Suppressor macrophage (primary cell): ENCODE data around the gene PMEPA1.

Source experiments
- DNase-seq, 4 experiments: peaks; one replicate each; pipeline ENCODE4 v3.0.0-alpha.2; 2020 to 2022
- total RNA-seq, 17 experiments: gene quantifications; one replicate each; lab custom pipeline; 2026; ENCODE audit warnings: mixed read lengths in 6 of 17, inconsistent platforms in 3 of 17; lab: John Stamatoyannopoulos, UW

The PMEPA1 gene, protein sequence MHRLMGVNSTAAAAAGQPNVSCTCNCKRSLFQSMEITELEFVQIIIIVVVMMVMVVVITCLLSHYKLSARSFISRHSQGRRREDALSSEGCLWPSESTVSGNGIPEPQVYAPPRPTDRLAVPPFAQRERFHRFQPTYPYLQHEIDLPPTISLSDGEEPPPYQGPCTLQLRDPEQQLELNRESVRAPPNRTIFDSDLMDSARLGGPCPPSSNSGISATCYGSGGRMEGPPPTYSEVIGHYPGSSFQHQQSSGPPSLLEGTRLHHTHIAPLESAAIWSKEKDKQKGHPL
- total RNA-seq = 1.5 to 7.0 (median 2.6) reads per million in 17 experiments

- DNase-seq = peak; percentile 93 to 97 (median 94)
These were observed at the start of gene PMEPA1 for GRCh38 chr20:57709823-57710799. Gene PMEPA1 (minus strand): TSS chr20:57710015. CDS start chr20:57709582, 433 bp downstream.

DNA sequence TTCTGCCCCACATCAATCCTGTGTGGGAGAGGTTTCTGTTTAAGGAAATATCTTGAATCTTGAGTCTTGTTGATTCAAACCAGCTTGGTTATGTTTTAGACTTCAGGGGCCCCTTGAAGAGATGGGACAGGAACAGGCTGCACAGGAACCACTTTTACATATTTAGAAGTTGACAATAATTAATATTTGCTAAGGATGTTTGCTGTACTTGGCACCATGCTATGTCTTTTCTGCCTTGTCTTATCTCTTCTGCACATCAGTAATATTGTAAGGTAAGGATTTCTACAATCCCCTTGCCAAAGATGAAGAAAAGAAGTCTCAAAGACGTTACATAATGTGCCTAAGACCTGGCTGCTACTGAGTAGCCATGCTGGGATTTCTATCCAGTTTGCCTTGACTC is 48.0 kb upstream of the PMEPA1 start:
- no peak for DNase-seq

- DNase-seq = no peak
These were observed 47.1 kb upstream of the PMEPA1 start for GRCh38 chr20:57756921-57757320.

- no peak for DNase-seq
These were observed 46.4 kb upstream of the PMEPA1 start for GRCh38 chr20:57756213-57756612.

GRCh38 chr20:57755609-57756008 is 45.8 kb upstream of the PMEPA1 start:
- no peak for DNase-seq

DNA sequence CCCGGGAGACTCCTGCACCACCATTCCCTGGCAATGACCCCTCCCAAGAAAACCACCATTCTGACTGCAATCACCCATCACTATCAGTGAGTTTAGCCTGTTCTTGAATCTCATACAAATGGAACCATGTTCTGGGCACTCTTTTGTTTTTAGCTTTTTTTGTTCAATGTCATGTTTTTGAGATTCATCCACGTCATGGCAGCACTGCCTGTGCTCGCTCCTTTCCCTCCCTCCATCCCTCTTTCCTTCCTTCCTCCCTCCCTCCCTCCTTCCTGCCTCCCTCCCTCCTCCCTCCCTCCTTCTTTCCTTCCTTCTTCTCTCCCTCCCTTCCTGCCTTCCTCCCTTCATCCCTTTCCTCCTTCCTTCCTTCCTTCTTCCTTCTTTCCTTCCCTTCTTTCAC is 44.4 kb upstream of the PMEPA1 start:
- DNase-seq = no peak

GRCh38 chr20:57753332-57754164 is 43.7 kb upstream of the PMEPA1 start:
- no peak for DNase-seq

GRCh38 chr20:57751411-57751810 is 41.6 kb upstream of the PMEPA1 start:
- DNase-seq = no peak

- peak in 2 of 4 experiments; percentile 9 to 14 for DNase-seq
These were observed 40.1 kb upstream of the PMEPA1 start for GRCh38 chr20:57749869-57750268.

DNA sequence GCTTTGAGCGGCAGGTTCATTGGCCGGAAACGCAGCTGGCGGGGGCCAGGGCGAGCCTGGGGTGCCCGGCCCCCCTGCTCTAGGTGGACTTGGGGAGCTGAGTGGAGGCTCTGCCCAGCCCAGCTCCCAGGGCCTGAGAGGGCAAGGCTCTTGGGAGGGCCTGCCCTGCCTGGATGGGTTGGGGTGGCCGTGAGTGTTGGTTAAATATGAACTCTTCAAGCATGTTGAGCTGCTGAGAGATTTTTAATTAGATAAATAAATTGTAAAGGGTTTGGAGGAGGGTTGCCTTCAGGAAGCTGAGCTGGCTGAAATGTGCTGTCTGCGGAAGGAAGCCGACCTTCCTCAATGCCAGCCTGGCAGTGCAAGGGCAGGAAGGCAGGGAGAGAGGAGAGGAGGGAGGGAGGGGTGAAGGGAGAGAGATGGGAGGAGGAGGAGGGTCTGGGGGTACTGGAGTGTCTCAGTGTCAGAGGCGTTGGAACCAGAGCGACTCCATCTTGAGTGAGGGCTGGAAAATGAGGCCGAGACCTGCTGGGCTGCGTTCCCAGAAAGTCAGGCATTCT is 39.4 kb upstream of the PMEPA1 start:
- DNase-seq = peak; percentile 5 to 58 (median 39)

DNA sequence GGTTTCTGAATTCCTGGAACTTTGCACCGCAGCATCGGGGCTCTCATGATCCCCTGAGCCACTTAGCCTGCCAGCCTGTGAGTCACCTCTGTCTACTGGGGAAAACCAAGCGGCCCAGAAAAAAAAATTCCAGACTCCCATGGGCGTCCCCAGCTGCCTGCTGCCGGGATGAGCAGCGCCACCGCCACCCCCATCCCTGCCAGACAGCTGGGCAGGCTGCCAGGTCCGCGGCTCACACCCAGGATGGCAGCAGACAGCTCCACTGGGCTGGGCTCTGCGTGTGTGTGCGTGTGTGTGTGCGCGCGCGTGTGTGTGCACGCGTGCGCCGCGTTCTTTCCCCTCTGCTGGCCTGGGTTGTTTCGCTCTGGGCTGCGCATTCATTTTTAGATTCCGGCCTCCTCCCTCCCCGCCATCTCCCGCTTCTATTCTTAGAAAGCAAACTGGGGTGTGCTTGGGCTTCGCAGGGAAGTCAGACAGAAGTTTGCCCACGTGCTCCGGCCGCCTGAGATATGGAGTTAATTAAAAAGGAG is 38.9 kb upstream of the PMEPA1 start:
- DNase-seq = peak; percentile 82 to 91 (median 85)

GRCh38 chr20:57747861-57748481 is 38.2 kb upstream of the PMEPA1 start:
- peak in 1 of 4 experiments; percentile 5 for DNase-seq

GRCh38 chr20:57746832-57747404 is 37.1 kb upstream of the PMEPA1 start:
- DNase-seq = peak in 1 of 4 experiments; percentile 39

DNA sequence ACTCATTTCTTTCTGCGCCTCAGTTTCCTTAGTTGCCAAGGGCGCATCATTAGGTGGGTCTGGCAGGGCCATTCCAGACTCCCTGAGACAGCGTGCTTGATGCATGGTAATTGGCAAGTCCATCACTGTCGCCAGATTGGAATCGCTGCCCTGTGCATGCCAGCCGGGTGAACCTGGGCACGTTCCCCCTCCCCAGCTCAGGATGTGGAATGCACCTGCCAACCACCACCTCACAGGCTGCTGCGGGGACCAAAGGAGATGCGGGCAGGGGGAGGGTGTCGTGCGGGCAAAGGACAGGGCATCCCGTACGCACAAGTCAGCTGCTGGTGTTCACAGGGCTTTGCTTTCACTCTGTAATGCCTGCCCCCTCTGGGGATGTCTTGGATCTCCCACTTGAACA is 36.4 kb upstream of the PMEPA1 start:
- DNase-seq = no peak

- no peak for DNase-seq
These were observed 34.4 kb upstream of the PMEPA1 start for GRCh38 chr20:57744206-57744605.

DNA sequence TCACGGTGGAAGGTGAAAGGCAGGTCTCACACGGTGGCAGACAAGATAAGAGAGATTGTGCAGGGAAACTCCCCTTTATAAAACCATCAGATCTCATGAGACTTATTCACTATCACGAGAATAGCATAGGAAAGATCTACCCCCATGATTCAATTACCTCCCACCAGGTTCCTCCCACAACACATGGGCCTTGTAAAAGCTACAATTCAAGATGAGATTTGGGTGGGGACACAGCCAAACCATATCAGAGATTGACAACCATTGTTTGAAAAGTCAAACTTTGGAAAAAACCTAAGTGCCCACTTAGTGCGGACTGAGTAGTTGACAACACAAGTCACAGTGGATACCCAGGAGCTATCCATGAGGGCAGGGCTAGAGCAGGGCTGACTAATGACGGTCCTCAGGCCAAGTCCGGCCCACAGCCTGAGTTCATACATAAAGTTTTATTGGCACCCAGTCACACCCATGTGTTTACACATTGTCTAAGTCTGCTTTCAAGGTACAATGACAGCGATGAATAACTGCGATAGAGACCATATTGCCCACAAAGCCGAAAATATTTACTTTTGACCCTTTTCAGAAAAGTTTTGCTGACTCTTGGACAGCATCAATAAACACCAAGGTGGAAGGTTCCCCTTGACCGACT is 33.8 kb upstream of the PMEPA1 start:
- DNase-seq = no peak

DNA sequence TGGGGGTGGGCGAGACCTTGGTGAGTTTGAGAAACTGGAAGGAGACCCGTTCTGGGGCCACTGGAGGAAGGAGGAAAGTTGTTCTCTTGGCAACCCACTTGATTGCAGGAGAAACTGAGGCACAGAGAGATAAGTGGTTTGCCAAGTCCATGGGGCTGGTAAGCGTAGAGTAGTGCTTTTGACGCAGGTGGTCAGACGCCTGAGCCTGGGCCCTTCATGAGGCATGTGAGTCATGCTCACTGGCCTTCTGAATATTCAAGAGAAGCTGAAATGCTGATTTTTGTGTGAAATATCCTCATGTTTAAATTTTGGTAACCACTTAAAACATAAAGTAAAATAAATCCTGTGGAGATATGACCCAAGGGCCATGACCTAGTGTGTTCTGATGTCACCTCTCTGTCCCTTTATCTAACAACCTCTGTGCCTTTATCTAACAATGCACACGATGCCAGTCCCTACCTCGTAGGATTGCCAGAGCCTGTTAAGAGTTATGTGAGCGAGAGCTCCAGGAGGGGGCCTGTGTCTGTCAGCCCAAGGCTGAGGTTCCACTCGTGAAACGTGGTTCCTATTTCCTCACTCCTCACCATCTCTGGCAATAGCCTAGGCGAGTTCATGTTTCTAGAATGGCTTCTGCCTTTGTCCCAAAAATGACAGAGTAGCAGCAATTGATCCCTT is 32.8 kb upstream of the PMEPA1 start:
- no peak for DNase-seq

GRCh38 chr20:57738484-57738883 is 28.7 kb upstream of the PMEPA1 start:
- no peak for DNase-seq

- no peak for DNase-seq
These were observed 28.2 kb upstream of the PMEPA1 start for GRCh38 chr20:57738053-57738452.

- DNase-seq = no peak
These were observed 27.5 kb upstream of the PMEPA1 start for GRCh38 chr20:57737349-57737748.
